Cardiac septum (tissue), 1 donor: ENCODE data around the gene CREB3L2. TPM values are rescaled to one million over a fixed set of nuclear protein-coding genes. Genes with fewer than 3 reads are reported as not detected.
"Not testable (repeated sequence)": the region's sequence is repeated elsewhere in the genome, so short reads cannot be mapped to it uniquely, and the experiment has no call there.

ENCODE experiments used
- DNase-seq: peaks from one replicate; pipeline ENCODE4 v3.0.0-alpha.2; 2020; ENCODE audit warnings: low spot score
- intact Hi-C: fragments of 100-400 bp; cut with DNase I; formaldehyde crosslinking; loops from one replicate; pipeline ENCODE4 v1.14.0; 2022
- total RNA-seq: library from RNA; stranded (reverse); fragmentation: NEBNext Ultra II Directional; extraction: Animal tissue kit (Norgen Biotek cat#: 25700); gene quantifications from one replicate; pipeline ENCODE4 v1.2.1, GENCODE V29; 2021
- donor health status: DM: no; HTN: no; CAD: no.

Gene CREB3L2
- total RNA-seq, 1 donor from 2014 or later = 30.1 TPM

- intact Hi-C loops = loop anchor here (5.0 kb wide), 1 partner anchor 51 kb away; no protein-coding TSS in a partner anchor
- no peak for DNase-seq
Measured at GRCh38 chr7:137940656-137941518, 61.0 kb downstream of the CREB3L2 start.

- DNase-seq = no peak
- intact Hi-C loops = loop anchor here (5.0 kb wide), 1 partner anchor 52 kb away; no protein-coding TSS in a partner anchor
Measured at GRCh38 chr7:137940218-137940617, 61.7 kb downstream of the CREB3L2 start.

GRCh38 chr7:137937202-137937560 is 64.7 kb downstream of the CREB3L2 start:
- intact Hi-C loops = no loop called here

GRCh38 chr7:137936509-137937201 is 65.2 kb downstream of the CREB3L2 start:
- intact Hi-C loops = no loop called here
- DNase-seq = no peak

More at GRCh38 chr7:137937202-137937560, 64.7 kb downstream of the CREB3L2 start:
- DNase-seq = no peak

GRCh38 chr7:137935884-137936508 is 65.9 kb downstream of the CREB3L2 start:
- intact Hi-C loops = no loop called here
- DNase-seq = no peak

- DNase-seq = no peak
- intact Hi-C loops = no loop called here
Measured at GRCh38 chr7:137934941-137935883, 66.7 kb downstream of the CREB3L2 start.

- no peak for DNase-seq
- intact Hi-C loops = no loop called here
Measured at GRCh38 chr7:137934176-137934826, 67.6 kb downstream of the CREB3L2 start.

- DNase-seq = no peak
- intact Hi-C loops = no loop called here
Measured at GRCh38 chr7:137933270-137934017, 68.4 kb downstream of the CREB3L2 start.

GRCh38 chr7:137932881-137933269 is 69.0 kb downstream of the CREB3L2 start:
- DNase-seq = no peak
- intact Hi-C loops = no loop called here

GRCh38 chr7:137931823-137932222 is 70.1 kb downstream of the CREB3L2 start:
- no peak for DNase-seq
- intact Hi-C loops = no loop called here

- intact Hi-C loops = no loop called here
- DNase-seq = no peak
Measured at GRCh38 chr7:137930581-137930980, 71.3 kb downstream of the CREB3L2 start.

GRCh38 chr7:137928626-137929025 is 73.3 kb downstream of the CREB3L2 start:
- intact Hi-C loops = no loop called here
- no peak for DNase-seq

GRCh38 chr7:137927386-137927785 is 74.5 kb downstream of the CREB3L2 start:
- intact Hi-C loops = no loop called here

GRCh38 chr7:137926206-137926605 is 75.7 kb downstream of the CREB3L2 start:
- intact Hi-C loops, DNase-seq: not testable (repeated sequence)

More at GRCh38 chr7:137927386-137927785, 74.5 kb downstream of the CREB3L2 start:
- no peak for DNase-seq

- intact Hi-C loops = no loop called here
- DNase-seq = no peak
Measured at GRCh38 chr7:137925754-137926153, 76.1 kb downstream of the CREB3L2 start.

- DNase-seq = no peak
- intact Hi-C loops = no loop called here
Measured at GRCh38 chr7:137925091-137925490, 76.8 kb downstream of the CREB3L2 start.

- intact Hi-C loops = no loop called here
- DNase-seq = no peak
Measured at GRCh38 chr7:137923380-137923779, 78.5 kb downstream of the CREB3L2 start.
